Spinal cord (tissue), 10 donors: ENCODE data around the gene ELAC2. TPM values are rescaled to one million over a fixed set of nuclear protein-coding genes. Genes with fewer than 3 reads are reported as not detected.

Experiments
- DNase-seq, 6 donors: peaks; one replicate each; pipeline versions ENCODE4 v3.0.0 to v3.0.0-alpha.2; 2013 to 2015; ENCODE audit warnings: low spot score in 6 of 6, low read depth in 4 of 6
- H3K27ac ChIP-seq: one replicate; pipeline ENCODE4 v1.5.1; 2013; ENCODE audit warnings: low read depth, low read length, control low read depth
- H3K27me3 ChIP-seq: one replicate; pipeline ENCODE4 v1.6.1; 2013; ENCODE audit warnings: low read length; ENCODE audit not compliant: control insufficient read depth, insufficient read depth
- H3K36me3 ChIP-seq: one replicate; pipeline ENCODE4 v1.6.1; 2013; ENCODE audit warnings: low read length; ENCODE audit not compliant: control insufficient read depth, insufficient read depth
- H3K4me1 ChIP-seq: one replicate; pipeline ENCODE4 v1.6.1; 2013; ENCODE audit warnings: low read length; ENCODE audit not compliant: control insufficient read depth, insufficient read depth
- H3K4me3 ChIP-seq: one replicate; pipeline ENCODE4 v1.5.1; 2013; ENCODE audit warnings: low read depth, low read length, control low read depth
- H3K9me3 ChIP-seq: one replicate; pipeline ENCODE4 v1.6.1; 2013; ENCODE audit warnings: low read length; ENCODE audit not compliant: control insufficient read depth, insufficient read depth
- WGBS: methylation state at CpG from one replicate; pipeline ENCODE4 v1.1.5; 2013; ENCODE audit warnings: missing lambda C conversion rate; ENCODE audit not compliant: insufficient coverage; 5-methylcytosine and 5-hydroxymethylcytosine counted together
- polyA plus RNA-seq, 2 donors: library from polyadenylated mRNA; unstranded; fragments of 120-200 nt; gene quantifications; one replicate each; pipeline ENCODE4 v1.2.1, GENCODE V29; 2013; ENCODE audit not compliant: insufficient read length in 2 of 2
- total RNA-seq, 2 donors: library from RNA; depleted of rRNA in 1 of 2; stranded (reverse); fragments of 120-200 nt in 1 of 2; fragments of >200 nt in 1 of 2; gene quantifications; one replicate each; pipeline versions ENCODE4 v1.2.3 to v1.2.4, GENCODE V29; 2013 to 2014
- donor health status: healthy.

Gene ELAC2
- total and polyA plus RNA-seq, 4 donors = 55.3 to 64.4 (median 58.5) TPM

- H3K9me3 ChIP-seq = peaks cover 2% of the 10 kb centered on the region
- H3K4me3 ChIP-seq = no peak overlapping the region
- no peaks in the 10 kb centered on the region for H3K36me3 ChIP-seq
- H3K4me1 ChIP-seq = no peaks in the 10 kb centered on the region
- H3K27ac ChIP-seq = no peak overlapping the region
- no peak for DNase-seq
- H3K27me3 ChIP-seq = no peaks in the 10 kb centered on the region
Observed at GRCh38 chr17:13036751-13037150, 18.9 kb upstream of the ELAC2 start.

GRCh38 chr17:13035420-13035819 lies 17.6 kb upstream of the ELAC2 start:
- DNase-seq = peak in 1 of 6 donors; percentile 48
- no peaks in the 10 kb centered on the region for H3K27me3 ChIP-seq
- no peak overlapping the region for H3K27ac ChIP-seq
- H3K4me3 ChIP-seq = no peak overlapping the region
- H3K4me1 ChIP-seq = no peaks in the 10 kb centered on the region
- 71% methylated on average over 1 of the region's 1 CpG for WGBS
- H3K9me3 ChIP-seq = peaks cover 2% of the 10 kb centered on the region
- H3K36me3 ChIP-seq = no peaks in the 10 kb centered on the region

- Histone ChIP-seq H3K9me3 (peaks cover 2% of the 10 kb centered on the region), H3K4me3 (no peak overlapping the region), H3K27ac (no peak overlapping the region), H3K27me3 (no peaks in the 10 kb centered on the region), H3K36me3 (no peaks in the 10 kb centered on the region), H3K4me1 (no peaks in the 10 kb centered on the region)
- peak in 2 of 6 donors; percentile 40 to 64 for DNase-seq
- 66% methylated on average over 11 of the region's 16 CpGs for WGBS
Observed at GRCh38 chr17:13031718-13032350, 14.0 kb upstream of the ELAC2 start.

GRCh38 chr17:13030459-13031300 lies 12.9 kb upstream of the ELAC2 start:
- H3K4me1 ChIP-seq = no peaks in the 10 kb centered on the region
- 51% methylated on average over 10 of the region's 11 CpGs for WGBS
- no peaks in the 10 kb centered on the region for H3K27me3 ChIP-seq
- H3K36me3 ChIP-seq = no peaks in the 10 kb centered on the region
- H3K9me3 ChIP-seq = peaks cover 2% of the 10 kb centered on the region
- DNase-seq = peak in 5 of 6 donors; percentile 42 to 93 (median 63)
- no peak overlapping the region for H3K4me3 ChIP-seq
- no peak overlapping the region for H3K27ac ChIP-seq

GRCh38 chr17:13030056-13030455 lies 12.2 kb upstream of the ELAC2 start:
- H3K9me3 ChIP-seq = peaks cover 2% of the 10 kb centered on the region
- no peak overlapping the region for H3K27ac ChIP-seq
- H3K4me1 ChIP-seq = no peaks in the 10 kb centered on the region
- no peak overlapping the region for H3K4me3 ChIP-seq
- no peaks in the 10 kb centered on the region for H3K36me3 ChIP-seq
- no CpG with 5 or more reads among the region's 1 CpG for WGBS
- no peak for DNase-seq
- no peaks in the 10 kb centered on the region for H3K27me3 ChIP-seq

GRCh38 chr17:13029340-13029739 lies 11.5 kb upstream of the ELAC2 start:
- no peak for DNase-seq
- Histone ChIP-seq H3K27me3 (no peaks in the 10 kb centered on the region), H3K9me3 (no peaks in the 10 kb centered on the region), H3K27ac (no peak overlapping the region), H3K36me3 (no peaks in the 10 kb centered on the region), H3K4me1 (peaks cover 3% of the 10 kb centered on the region), H3K4me3 (no peak overlapping the region)
- WGBS = no CpG with 5 or more reads among the region's 2 CpGs

GRCh38 chr17:13027246-13027645 lies 9.4 kb upstream of the ELAC2 start:
- Histone ChIP-seq H3K36me3 (no peaks in the 10 kb centered on the region), H3K4me1 (peaks cover 4% of the 10 kb centered on the region), H3K9me3 (no peaks in the 10 kb centered on the region), H3K27ac (no peak overlapping the region), H3K27me3 (no peaks in the 10 kb centered on the region), H3K4me3 (no peak overlapping the region)
- no peak for DNase-seq
- WGBS = 86% methylated on average over 5 of the region's 5 CpGs

- no peak for DNase-seq
- peaks cover 4% of the 10 kb centered on the region for H3K4me1 ChIP-seq
- no peak overlapping the region for H3K27ac ChIP-seq
- H3K4me3 ChIP-seq = no peak overlapping the region
- H3K9me3 ChIP-seq = no peaks in the 10 kb centered on the region
- no peaks in the 10 kb centered on the region for H3K36me3 ChIP-seq
- H3K27me3 ChIP-seq = no peaks in the 10 kb centered on the region
Observed at GRCh38 chr17:13025687-13026086, 7.9 kb upstream of the ELAC2 start.

- no peaks in the 10 kb centered on the region for H3K27me3 ChIP-seq
- no peaks in the 10 kb centered on the region for H3K36me3 ChIP-seq
- H3K27ac ChIP-seq = no peak overlapping the region
- H3K4me3 ChIP-seq = no peak overlapping the region
- no peak for DNase-seq
- H3K9me3 ChIP-seq = no peaks in the 10 kb centered on the region
- WGBS = 81% methylated on average over 5 of the region's 5 CpGs
- H3K4me1 ChIP-seq = peaks cover 4% of the 10 kb centered on the region
Observed at GRCh38 chr17:13025258-13025627, 7.4 kb upstream of the ELAC2 start.
